Activated naive CD4-positive, alpha-beta T cell (primary cell): ENCODE data around the gene NUDC.
"Not testable (repeated sequence)": the region's sequence is repeated elsewhere in the genome, so short reads cannot be mapped to it uniquely, and the experiment has no call there.

Experiments
- DNase-seq, 4 experiments: peaks; one replicate each; lab custom pipeline; 2025; lab: John Stamatoyannopoulos, UW

The NUDC gene

DNA sequence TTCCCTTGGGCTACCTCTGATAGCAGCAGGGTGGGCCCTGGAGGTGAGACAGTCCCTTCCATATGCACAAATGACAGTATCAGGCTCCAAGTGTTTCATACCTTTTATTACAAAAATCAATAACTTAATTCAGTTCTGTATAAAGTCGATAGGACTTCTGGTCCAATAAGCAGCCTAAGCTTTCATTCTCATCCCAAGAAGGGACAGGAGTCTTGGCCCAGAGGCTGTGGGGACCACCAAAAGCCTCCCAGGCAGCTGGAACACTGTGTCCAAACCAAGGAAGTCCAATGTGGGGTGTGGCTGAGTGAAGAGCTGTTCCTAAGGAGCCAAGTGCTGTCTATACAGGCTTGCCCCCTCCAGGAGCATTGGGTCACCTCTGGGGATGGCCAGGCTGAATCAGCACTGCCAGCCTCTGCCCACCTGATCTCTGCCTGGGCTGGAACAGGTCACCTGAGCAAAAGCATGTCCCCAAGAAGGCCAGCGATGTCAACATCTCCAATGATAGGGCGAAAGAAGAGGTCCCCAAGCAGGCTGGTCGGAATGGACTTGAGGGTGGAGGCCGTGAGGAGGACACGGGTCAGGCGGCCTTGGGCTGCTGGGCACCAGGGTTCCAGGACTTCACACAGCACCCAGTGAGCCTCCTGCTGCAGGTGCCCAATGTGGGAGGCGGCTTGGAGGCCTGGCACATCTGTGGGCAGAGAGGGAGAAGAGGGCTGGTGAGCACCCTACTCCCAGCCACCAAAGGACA lies 10.0 kb upstream of the NUDC start:
- DNase-seq = no peak

DNA sequence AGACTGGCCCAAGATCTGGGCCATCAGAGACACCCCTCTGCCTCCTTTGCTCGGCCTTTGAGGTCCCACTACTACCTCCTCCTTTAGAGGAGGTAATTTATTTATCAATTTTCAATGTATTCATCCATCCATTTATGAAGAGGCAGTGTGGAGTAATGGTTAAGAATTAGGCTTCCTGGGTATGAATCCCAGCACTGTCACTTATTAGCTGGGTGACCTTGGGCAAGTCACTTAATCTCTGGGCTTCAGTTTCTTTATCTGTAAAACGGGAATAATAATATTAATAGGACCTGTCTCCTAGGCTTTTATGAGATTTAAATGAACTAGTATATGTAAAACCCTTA lies 9.4 kb upstream of the NUDC start:
- no peak for DNase-seq

DNA sequence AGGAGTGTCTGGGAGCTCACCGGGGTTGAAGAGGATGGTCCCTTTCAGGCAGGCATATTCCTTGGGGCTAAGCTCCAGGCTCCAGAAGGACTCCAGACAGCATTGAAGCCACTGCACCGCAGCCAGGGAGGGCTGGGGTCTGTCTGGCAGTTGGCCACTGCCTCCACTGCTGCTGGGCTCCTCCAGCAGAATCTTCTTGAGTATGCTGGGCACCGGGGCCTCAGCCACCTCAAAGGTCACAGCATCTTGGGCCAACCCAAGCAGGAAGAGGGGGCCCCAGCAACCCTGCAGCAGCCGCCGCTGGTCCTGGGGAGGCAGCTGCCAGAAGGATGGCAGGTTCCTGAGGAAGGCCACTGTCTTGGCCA lies 8.2 kb upstream of the NUDC start:
- DNase-seq = no peak

DNA sequence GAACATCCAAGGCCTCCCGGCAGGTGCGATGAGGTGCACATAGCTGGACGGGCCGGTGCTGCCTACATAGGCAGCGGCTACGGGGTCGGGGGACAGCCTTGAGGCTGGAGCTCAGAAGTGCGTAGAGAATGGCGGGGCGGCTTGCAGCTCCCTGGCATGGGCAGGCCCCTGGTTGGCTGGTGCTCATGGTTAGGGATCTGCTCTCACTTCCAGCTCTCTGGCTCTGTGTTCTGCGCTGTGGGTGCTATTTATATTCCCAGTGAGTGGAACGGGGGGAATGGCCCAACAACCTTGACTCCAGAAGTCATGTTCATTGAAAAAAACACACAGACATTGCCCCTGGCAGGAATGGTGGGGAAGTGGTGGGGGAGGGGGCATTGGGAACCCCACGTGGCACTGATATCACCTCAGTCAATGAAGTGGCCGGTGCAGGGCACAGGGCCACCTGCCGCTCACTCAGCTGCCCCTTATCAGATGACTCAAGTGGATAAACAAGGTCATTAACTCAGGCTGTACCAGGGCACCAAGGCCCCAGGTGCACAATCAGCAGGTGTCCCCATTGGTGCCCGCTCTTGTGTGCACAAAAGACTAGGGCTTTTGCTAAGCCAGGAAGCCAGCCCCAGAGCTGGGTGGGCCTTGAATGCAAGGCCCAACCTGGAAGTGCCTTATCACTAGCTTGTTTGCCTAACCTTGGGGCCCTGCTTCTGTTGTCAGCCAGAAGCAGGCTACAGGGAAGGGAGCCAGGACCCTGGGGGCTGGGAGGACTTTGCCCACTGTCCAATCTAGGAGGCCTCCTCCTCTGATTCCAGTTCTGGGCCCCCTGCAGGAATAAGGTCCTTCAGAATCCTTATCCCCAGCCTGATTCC lies 7.6 kb upstream of the NUDC start, which contains the start of gene NR0B2:
Gene NR0B2 (minus strand): TSS at position 222 of the 866 bp plus-strand sequence. CDS start 35 bp downstream, at position 187.
- DNase-seq = no peak

DNA sequence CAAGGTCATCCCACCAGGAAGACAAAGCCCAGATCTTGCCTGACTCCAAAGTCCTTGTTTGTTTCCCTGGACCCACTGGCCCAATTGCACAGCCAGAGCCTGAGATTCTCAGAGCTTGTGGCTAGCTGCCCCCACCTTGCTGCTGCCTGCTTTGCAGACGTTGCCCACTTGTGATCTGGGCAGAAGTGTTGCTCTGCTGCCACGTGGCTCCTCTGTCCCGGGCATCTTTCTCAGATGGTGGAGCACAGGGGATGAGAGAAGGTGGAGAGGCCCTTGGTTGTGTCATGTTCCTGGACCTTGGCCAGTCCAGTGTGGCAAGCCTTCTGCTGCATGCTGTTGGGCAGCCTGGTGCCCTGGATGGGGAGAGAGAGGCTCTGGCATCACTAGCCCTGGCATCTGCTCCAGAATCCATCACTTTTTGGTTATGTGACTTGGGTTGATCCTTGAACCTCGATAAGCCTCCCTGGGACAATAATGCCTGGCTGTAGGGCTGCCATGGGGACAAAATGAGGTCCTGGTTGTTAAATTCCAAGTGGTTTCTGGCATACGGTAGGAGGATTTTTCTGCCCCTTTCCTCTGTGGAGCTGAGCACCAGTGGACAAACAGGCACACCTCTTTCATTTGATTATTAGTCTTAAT lies 6.2 kb upstream of the NUDC start:
- DNase-seq = no peak

DNA sequence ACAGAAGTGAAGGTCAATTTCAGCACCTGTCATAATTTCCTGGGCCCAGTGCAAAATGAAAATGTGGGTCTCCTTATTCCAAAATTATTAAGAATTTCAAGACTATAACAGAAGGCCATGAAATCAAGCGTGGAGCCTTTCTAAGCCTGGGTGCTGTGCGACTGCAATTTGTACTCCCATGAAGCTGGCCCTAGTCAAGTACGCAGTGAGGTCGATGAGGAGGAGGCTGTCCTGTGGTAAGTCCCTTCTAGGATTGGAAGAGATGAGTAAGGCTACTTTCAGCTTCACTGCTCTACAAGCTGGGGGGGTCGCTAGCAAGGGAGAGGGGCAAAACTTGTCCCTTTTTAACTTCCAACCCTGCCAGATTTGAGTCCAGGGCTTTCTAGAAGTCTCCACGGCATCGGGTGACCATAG lies 410 bp upstream of the NUDC start:
- no peak for DNase-seq

DNA sequence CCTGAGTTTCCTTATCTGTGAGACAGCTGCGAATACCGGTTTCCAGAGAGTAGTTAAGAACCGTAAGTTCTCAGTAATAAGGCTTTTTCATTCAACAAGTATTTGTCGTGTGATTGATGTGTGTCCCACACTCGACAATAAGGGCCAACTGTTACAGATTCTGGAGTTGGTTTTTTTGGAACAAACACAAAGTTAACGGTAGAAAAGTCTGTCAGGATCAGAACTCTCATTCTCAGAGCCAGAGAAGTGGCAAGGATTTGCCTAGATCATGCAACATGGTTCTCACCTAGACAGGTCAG lies 837 bp downstream of the NUDC start:
- no peak for DNase-seq

DNA sequence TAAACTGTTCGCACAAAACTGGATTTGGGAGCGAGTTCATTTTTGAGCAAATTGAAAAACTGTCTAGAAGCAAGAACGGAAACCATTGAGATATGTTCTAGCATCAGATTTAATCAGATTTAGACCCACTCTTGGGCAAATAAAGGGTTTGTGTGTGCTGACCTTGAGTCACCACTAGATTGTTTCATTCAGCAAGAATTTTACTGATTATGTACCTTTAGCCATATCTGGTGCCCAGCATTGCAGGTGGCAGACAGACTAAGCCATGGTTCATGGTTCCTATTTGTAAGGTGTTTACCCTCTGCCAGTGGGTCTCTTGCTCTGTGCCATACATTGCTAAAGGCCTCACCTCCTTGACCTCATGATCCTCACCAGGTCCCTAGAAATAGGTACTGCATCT lies 1.4 kb downstream of the NUDC start:
- DNase-seq = no peak

DNA sequence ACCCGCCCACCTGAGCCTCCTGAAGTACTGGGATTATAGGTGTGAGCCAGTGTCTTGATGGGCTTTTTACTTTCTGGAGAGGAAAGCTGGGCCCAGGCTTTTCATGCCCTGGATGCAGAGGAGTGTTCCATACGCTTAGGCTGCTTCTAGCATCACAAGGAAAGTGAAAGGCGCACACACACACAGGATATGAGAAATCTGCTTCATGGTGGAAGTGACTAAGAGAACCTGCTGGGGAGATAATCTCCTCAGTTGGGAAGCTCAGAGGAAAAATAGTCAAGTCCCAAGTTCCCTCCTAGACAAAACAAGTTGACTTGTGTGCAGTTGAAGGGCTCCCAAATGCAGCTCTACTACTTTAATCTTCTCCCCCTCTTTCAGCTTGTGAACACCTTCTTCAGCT lies 2.2 kb downstream of the NUDC start:
- DNase-seq = no peak

DNA sequence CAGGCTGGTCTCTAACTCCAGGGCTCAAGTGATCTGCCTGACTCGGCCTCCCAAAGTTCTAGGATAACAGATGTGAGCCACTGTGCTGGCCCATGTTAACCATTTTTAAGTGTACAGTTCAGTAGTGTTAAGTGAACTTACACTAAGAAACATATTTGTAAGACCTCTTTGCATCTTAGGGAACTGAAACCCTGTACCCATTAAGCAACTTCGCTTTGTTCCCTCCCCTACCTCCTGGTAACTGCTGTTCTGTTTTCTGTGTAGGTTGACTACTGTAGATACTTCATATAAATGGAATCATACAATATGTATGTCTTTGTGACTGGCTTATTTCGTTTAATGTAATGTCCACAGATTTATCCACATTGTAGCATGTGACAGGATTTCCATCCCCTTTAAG lies 11.0 kb downstream of the NUDC start:
- DNase-seq = no peak

DNA sequence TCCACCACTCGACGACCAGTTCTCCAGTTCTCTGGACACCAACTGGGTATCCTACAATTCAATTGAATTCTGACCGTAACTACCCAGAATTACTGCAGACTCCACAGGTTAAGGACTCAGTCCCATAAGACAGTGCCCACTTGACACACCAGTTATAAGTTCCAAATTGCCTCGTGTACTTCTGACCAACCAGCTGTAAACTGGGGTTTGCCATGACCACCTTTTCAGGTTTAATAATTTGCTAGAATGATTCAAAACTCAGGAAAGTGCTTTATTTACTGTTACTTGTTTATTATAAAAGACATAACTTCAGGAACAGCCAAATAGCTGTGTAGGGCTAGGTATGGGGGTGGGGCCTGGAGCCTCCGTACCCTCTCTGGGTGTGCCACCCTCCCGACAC lies 15.3 kb downstream of the NUDC start:
- no peak for DNase-seq

DNA sequence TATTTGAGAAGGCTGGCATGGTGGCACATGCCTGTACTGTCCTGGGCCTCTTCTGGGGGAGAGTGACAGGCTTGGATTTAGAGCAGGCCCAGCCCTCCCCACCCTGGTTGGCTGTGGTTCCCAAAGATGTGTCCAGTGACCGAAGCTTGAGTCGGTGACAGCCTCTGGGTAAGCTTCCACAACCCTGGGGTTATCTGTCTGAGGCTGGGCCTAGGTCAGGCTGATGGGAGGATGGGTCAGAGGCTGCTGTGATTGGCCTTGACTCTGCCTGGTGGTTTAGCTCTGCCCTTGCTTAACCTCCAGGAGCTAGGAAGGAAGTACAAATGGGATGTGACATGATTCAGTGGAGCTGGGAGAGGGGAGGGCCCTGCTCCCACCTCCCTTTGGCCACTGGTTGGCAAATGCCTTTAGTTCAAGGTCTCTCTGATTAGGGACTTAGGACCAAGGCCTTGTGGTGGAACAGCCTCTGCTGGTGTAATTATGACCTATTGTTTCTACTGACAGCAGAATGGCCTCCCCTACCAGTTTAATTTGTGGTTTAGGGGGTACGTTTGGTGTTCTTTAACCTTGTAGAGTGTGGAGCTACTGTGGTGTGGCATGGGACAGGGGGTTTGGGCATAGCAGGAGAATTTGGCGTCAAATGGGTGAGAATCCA lies 16.6 kb downstream of the NUDC start:
- DNase-seq = no peak

DNA sequence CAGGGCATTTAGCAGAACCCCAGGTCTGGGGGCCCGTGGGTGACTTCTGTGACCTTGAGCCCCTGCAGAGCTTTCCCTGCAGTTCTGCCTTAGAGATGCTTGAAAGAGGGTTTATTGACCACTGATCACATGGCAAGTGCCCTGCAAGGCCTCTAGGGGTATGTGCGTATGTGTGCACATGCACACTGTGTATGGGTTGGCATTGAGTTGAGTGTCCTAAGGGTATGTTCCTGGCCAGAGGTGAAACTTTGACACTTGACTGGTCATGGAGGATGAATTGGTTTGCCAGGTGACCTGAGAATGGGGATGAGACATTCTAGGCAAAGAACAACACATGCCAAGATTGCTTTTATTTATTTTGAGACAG lies 17.1 kb downstream of the NUDC start:
- no peak for DNase-seq

DNA sequence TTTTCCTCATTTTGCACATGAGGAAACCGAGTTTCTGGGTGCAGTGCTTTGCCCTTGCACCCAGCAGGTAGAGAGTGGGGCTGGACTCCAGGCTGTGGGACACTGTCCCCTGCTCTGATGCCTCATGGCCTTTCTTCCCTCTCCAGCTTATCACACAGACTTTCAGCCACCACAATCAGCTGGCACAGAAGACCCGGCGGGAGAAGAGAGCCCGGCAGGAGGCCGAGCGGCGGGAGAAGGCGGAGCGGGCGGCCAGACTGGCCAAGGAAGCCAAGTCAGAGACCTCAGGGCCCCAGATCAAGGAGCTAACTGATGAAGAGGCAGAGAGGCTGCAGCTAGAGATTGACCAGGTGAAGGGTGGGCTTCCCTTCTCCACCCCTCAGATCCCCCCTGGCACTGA lies 19.8 kb downstream of the NUDC start:
- DNase-seq = no peak

DNA sequence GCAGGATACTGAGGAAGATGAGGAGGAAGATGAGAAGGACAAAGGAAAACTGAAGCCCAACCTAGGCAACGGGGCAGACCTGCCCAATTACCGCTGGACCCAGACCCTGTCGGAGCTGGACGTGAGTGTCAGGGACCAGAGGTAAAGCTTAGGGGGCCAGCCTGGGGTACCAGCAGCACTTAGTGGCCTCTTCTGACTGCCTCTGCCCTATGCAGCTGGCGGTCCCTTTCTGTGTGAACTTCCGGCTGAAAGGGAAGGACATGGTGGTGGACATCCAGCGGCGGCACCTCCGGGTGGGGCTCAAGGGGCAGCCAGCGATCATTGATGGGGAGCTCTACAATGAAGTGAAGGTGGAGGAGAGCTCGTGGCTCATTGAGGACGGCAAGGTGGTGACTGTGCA lies 21.1 kb downstream of the NUDC start:
- no peak for DNase-seq

DNA sequence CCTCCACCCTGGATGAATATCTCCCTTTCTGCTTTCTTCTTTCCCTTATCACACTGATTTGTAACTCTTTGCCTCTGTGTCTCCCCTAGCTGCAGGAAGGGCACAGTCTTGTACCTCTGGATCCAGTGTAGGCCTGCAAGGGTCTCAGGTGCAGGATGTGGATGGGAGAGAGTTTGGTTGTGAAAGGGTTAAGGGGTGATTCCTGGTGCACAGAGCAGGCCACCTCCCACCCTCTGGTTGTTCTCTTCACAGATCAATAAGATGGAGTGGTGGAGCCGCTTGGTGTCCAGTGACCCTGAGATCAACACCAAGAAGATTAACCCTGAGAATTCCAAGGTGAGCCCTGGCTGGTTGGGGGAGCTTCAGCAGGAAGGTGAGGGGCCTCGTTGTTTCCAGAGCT lies 23.6 kb downstream of the NUDC start:
- DNase-seq = no peak

DNA sequence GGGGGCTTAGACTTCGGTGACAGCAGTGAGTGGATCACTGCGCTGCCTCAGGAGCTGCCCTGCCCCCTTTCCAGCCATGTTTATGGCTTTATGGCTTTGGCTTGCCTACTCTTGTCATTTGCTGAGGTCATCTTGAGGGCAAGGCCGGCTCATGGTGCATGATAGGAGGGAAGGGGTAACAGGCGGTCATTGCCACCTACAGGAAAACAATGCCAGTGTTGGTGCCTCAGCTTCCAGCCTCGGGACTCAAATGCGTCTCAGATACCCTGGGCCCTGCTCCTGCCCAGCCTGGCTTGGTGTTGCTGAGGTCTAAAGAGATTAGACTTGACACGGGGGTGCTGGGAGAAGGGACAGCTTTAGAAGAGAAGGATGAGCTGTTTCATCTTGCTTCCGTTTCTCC lies 24.2 kb downstream of the NUDC start:
- no peak for DNase-seq

DNA sequence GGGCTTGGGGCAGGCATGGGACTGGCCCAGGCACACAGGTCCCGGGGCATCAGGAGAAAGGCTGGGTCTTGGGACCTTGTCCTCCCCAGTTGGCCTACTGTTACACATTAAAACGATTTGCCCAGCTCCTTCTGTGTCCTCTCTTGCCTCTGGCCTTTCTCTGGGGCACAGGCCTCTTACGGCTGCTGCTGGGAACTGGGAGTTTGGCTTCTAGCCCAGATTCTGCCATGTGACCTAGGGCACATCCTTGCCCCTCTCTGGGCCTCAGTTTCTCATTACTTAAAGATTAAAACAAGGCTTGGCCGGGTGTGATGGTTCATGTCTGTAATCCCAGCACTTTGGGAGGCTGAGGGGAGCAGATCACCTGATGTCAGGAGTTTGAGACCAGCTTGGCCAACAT lies 24.7 kb downstream of the NUDC start:
- DNase-seq = no peak

DNA sequence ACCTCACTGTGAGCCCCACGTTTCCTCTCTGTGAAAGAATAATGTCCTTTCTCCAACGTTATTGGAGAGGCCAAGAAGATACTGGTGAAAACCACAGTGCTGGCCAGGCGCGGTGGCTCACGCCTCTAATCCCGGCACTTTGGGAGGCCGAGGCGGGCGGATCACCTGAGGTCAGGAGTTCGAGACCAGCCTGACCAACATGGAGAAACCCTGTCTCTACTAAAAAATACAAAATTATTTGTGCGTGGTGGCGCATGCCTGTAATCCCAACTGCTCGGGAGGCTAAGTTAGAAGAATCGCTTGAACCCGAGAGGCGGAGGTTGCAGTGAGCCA lies 27.1 kb downstream of the NUDC start:
- DNase-seq = not testable (repeated sequence)

DNA sequence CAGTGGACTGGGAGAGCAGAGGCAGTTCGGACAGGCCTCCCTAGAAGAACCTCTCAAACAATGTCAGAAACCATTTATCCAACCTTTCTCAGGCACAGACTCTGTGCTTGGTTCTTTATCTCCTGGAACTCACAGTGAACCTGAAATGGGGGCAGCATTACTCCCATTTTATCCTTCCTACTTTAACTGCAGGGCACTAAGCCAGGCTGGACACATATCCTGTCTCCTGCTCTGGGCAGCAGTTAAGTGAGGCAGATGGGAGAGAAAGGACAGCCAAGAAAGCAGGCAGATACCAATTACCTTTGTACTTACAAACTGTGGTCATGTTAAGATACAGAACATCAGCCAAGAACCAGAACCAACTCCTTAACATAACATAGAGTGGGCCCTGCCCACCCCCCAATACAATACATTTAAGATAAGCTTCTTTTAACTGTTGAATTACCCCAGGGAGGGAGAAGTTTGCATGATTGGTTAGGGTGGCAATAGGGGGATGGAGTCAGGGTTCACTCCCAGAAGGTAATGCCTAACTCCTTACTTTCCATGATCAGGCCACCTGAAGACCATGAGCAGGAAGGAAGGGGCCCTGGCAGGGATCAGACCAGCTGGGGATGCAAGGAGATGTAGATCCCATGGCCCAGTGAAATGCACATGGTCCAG lies 27.9 kb downstream of the NUDC start:
- DNase-seq = no peak

DNA sequence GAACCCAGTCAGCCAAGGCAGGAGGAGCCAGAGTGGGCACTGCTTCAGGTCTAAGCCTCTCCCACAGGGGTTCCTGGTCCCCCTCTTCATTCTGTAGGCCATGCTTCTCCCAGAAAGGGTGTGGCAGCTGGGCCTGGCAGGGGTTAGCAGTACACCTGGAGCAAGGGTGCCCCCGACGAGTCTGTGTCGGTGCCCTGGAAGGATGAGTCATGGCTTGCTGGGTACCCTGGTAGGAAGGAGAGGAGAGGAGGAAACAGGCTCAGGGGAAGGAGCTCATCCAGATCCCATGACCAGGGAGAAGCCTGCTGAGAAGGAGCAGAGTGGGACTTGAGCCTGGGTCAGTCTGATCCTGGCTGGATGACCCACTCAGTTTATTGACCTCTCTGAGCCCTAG lies 28.4 kb downstream of the NUDC start:
- no peak for DNase-seq

DNA sequence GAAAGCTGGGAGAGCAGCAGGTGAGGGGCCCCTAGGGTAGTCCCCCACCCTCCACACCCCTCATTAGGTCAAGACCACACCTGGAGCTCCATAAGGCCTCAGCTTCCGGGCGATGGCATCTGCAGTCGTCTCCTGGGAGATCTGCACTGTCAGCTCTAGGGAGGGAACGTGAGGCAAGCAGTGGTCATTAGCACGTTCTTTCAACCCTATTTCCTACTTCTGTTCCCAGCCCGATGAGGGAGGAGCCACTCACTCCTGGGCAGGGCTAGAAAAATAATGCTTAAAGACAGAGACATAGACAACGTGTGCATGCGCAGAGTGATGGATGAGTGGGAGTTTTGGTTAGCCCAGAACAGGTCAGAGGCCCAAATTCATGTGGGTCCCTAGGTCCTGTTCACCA lies 29.1 kb downstream of the NUDC start:
- DNase-seq = no peak

DNA sequence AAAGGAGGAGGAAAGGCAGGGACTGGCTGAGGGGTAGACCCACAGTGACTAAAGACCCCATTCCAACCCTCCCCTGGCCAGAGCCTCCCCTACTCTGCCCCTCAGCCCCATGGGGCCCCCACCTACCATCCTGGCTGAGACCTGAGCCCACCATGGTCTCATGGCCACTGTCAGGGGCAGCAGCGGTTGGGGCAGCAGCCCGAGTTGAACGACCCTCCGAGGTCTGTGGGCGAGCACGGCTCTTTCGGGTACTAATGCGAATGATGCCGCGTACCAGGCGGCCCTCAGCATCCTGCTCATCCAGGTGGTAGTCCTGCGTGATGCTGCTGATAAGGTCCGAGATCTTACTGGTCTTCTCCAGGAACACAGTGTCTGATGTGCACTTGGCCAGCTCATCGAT lies 29.7 kb downstream of the NUDC start:
- DNase-seq = no peak
